SK-N-MC (cell line): ENCODE measurements around the gene DOCK8.

Experiments used
- EZH2 ChIP-seq: fragments of 200-600 bp; sonication (generic); IDR thresholded peaks from one replicate; pipeline ENCODE4 v1.6.1; 2017; ENCODE audit warnings: antibody characterized with exemption
- POLR2AphosphoS5 ChIP-seq: IDR thresholded peaks from 2 replicates; pipeline ENCODE4 v1.6.1; 2012; ENCODE audit warnings: mild to moderate bottlenecking, low read depth, low read length, borderline replicate concordance

GRCh38 chr9:453832-454231, 239.2 kb downstream of the DOCK8 start:
- TF ChIP-seq POLR2AphosphoS5 (no peak), EZH2 (no peak)
